Suprapubic skin (tissue), 4 donors: ENCODE measurements around the gene FLVCR2. TPM values are rescaled to one million over a fixed set of nuclear protein-coding genes. Genes with fewer than 3 reads are reported as not detected.
A peak's percentile ranks its signal among the peaks of the same experiment; 100 is the strongest.

Experiments used
- DNase-seq, 2 donors: peaks; one replicate each; pipeline ENCODE4 v3.0.0-alpha.2; 2019; ENCODE audit warnings: low spot score in 2 of 2
- H3K27ac ChIP-seq: fragments of 200-600 bp; sonication (generic); one replicate; pipeline ENCODE4 v1.5.1; 2019
- H3K27me3 ChIP-seq: fragments of 200-600 bp; sonication (generic); one replicate; pipeline ENCODE4 v1.5.1; 2019
- H3K36me3 ChIP-seq: fragments of 200-600 bp; sonication (generic); one replicate; pipeline ENCODE4 v1.5.1; 2019
- H3K4me1 ChIP-seq: fragments of 200-600 bp; sonication (generic); one replicate; pipeline ENCODE4 v1.5.1; 2019
- H3K4me3 ChIP-seq: fragments of 200-600 bp; sonication (generic); one replicate; pipeline ENCODE4 v1.5.1; 2019; ENCODE audit warnings: mild to moderate bottlenecking
- H3K9me3 ChIP-seq: fragments of 200-600 bp; sonication (generic); one replicate; pipeline ENCODE4 v1.5.1; 2019
- CTCF ChIP-seq, 2 donors: fragments of 200-600 bp in 1 of 2; fragments of 450-650 bp in 1 of 2; sonication (generic) in 1 of 2; IDR thresholded peaks; one replicate each; pipeline ENCODE4 v1.5.1; 2016 to 2019; ENCODE audit warnings: antibody characterized with exemption in 2 of 2, mild to moderate bottlenecking in 1 of 2, moderate library complexity in 1 of 2
- EP300 ChIP-seq: sonication (generic); formaldehyde crosslinking; IDR thresholded peaks from one replicate; pipeline ENCODE4 v1.6.1; 2017; ENCODE audit warnings: antibody characterized with exemption
- POLR2A ChIP-seq, 2 donors: fragments of 450-650 bp; IDR thresholded peaks; one replicate each; pipeline ENCODE4 v1.6.1; 2017; ENCODE audit warnings: antibody characterized with exemption in 2 of 2, mild to moderate bottlenecking in 2 of 2, moderate library complexity in 2 of 2
- POLR2AphosphoS5 ChIP-seq, 3 donors: sonication (generic); formaldehyde crosslinking; IDR thresholded peaks; one replicate each; pipeline ENCODE4 v1.6.1; 2017; ENCODE audit warnings: antibody characterized with exemption in 3 of 3
- WGBS: methylation state at CpG from one replicate; pipeline ENCODE4 v1.1.5; 2018; 5-methylcytosine and 5-hydroxymethylcytosine counted together
- total RNA-seq, 4 donors: library from RNA; depleted of rRNA; stranded (reverse); fragments of >200 nt; gene quantifications; one replicate each; pipeline ENCODE4 v1.1.0, GENCODE V29; 2016

The FLVCR2 gene
- total RNA-seq, 4 donors from 2014 or later: 9.0 to 23.4 (median 17.4) TPM

- peak overlapping the region; percentile 82 for H3K27ac ChIP-seq
- no peaks in the 10 kb centered on the region for H3K36me3 ChIP-seq
- no peak for DNase-seq
- H3K27me3 ChIP-seq: no peaks in the 10 kb centered on the region
- H3K9me3 ChIP-seq: no peaks in the 10 kb centered on the region
- no peak for TF ChIP-seq POLR2AphosphoS5 (IDR thresholded peaks at IDR 0.05)
- no peak for TF ChIP-seq CTCF (IDR thresholded peaks at IDR 0.05)
- no peak for TF ChIP-seq EP300
- TF ChIP-seq POLR2A (IDR thresholded peaks at IDR 0.05): no peak
- H3K4me3 ChIP-seq: no peak overlapping the region
- H3K4me1 ChIP-seq: peaks cover 17% of the 10 kb centered on the region
- WGBS: 59% methylated on average over 4 of the region's 4 CpGs
Observed at GRCh38 chr14:75543253-75543652, 35.2 kb upstream of the FLVCR2 start.

GRCh38 chr14:75543786-75544185 lies 34.6 kb upstream of the FLVCR2 start:
- Histone ChIP-seq H3K4me1 (peaks cover 17% of the 10 kb centered on the region), H3K9me3 (no peaks in the 10 kb centered on the region), H3K4me3 (no peak overlapping the region), H3K27me3 (no peaks in the 10 kb centered on the region), H3K36me3 (no peaks in the 10 kb centered on the region), H3K27ac (no peak overlapping the region)
- TF ChIP-seq EP300: no peak
- no peak for DNase-seq
- WGBS: 84% methylated on average over 2 of the region's 2 CpGs

GRCh38 chr14:75545907-75546306 lies 32.5 kb upstream of the FLVCR2 start:
- no peak for TF ChIP-seq EP300
- TF ChIP-seq POLR2AphosphoS5 (IDR thresholded peaks at IDR 0.05): no peak
- no peak for TF ChIP-seq CTCF (IDR thresholded peaks at IDR 0.05)
- no peak for TF ChIP-seq POLR2A (IDR thresholded peaks at IDR 0.05)
- WGBS: 90% methylated on average over 13 of the region's 13 CpGs
- Histone ChIP-seq H3K36me3 (no peaks in the 10 kb centered on the region), H3K27ac (no peak overlapping the region), H3K4me3 (no peak overlapping the region), H3K9me3 (no peaks in the 10 kb centered on the region), H3K27me3 (no peaks in the 10 kb centered on the region), H3K4me1 (peaks cover 25% of the 10 kb centered on the region)
- DNase-seq: no peak

GRCh38 chr14:75547552-75548250 lies 30.7 kb upstream of the FLVCR2 start:
- Histone ChIP-seq H3K27me3 (no peaks in the 10 kb centered on the region), H3K9me3 (no peaks in the 10 kb centered on the region), H3K4me1 (peaks cover 22% of the 10 kb centered on the region), H3K4me3 (no peak overlapping the region), H3K27ac (no peak overlapping the region), H3K36me3 (no peaks in the 10 kb centered on the region)
- 93% methylated on average over 9 of the region's 11 CpGs for WGBS
- no peak for DNase-seq
- no peak for TF ChIP-seq EP300
- TF ChIP-seq CTCF (IDR thresholded peaks at IDR 0.05): no peak
- TF ChIP-seq POLR2A (IDR thresholded peaks at IDR 0.05): no peak
- TF ChIP-seq POLR2AphosphoS5 (IDR thresholded peaks at IDR 0.05): no peak

- no peak overlapping the region for H3K27ac ChIP-seq
- TF ChIP-seq EP300 (no peak), POLR2A (IDR thresholded peaks at IDR 0.05) (no peak), CTCF (IDR thresholded peaks at IDR 0.05) (no peak), POLR2AphosphoS5 (IDR thresholded peaks at IDR 0.05) (no peak)
- DNase-seq: no peak
- no peak overlapping the region for H3K4me3 ChIP-seq
- peaks cover 18% of the 10 kb centered on the region for H3K4me1 ChIP-seq
- WGBS: 70% methylated on average over 6 of the region's 7 CpGs
- no peaks in the 10 kb centered on the region for H3K36me3 ChIP-seq
- no peaks in the 10 kb centered on the region for H3K9me3 ChIP-seq
- H3K27me3 ChIP-seq: no peaks in the 10 kb centered on the region
Observed at GRCh38 chr14:75548544-75548943, 29.9 kb upstream of the FLVCR2 start.

- WGBS: 49% methylated on average over 5 of the region's 5 CpGs
- H3K9me3 ChIP-seq: no peaks in the 10 kb centered on the region
- TF ChIP-seq POLR2A (IDR thresholded peaks at IDR 0.05) (no peak), EP300 (no peak), CTCF (IDR thresholded peaks at IDR 0.05) (no peak), POLR2AphosphoS5 (IDR thresholded peaks at IDR 0.05) (no peak)
- no peaks in the 10 kb centered on the region for H3K27me3 ChIP-seq
- no peak overlapping the region for H3K27ac ChIP-seq
- DNase-seq: no peak
- peaks cover 15% of the 10 kb centered on the region for H3K4me1 ChIP-seq
- H3K4me3 ChIP-seq: no peak overlapping the region
- H3K36me3 ChIP-seq: no peaks in the 10 kb centered on the region
Observed at GRCh38 chr14:75549169-75549568, 29.3 kb upstream of the FLVCR2 start.
